Osteoblast (primary cell): ENCODE results near the gene COPG2. TPM values are rescaled to one million over a fixed set of nuclear protein-coding genes. Genes with fewer than 3 reads are reported as not detected.

ENCODE experiments used
- DNase-seq: peaks from one replicate; pipeline ENCODE4 v3.0.0; 2011; ENCODE audit warnings: low spot score, mixed read lengths; ENCODE audit not compliant: insufficient read length; ENCODE audit errors: missing footprints
- H2AFZ ChIP-seq: 2 replicates; pipeline ENCODE4 v1.6.0; 2011; ENCODE audit warnings: mild to moderate bottlenecking, low read length
- H3K27ac ChIP-seq: 2 replicates; pipeline ENCODE4 v1.5.1; 2011; ENCODE audit warnings: mild to moderate bottlenecking, low read depth, low read length, moderate library complexity
- H3K27me3 ChIP-seq: 2 replicates; pipeline ENCODE4 v1.6.0; 2012; ENCODE audit warnings: mild to moderate bottlenecking, control low read depth, inconsistent platforms, low read length, moderate library complexity; ENCODE audit not compliant: insufficient read depth
- H3K36me3 ChIP-seq: 2 replicates; pipeline ENCODE4 v1.5.1; 2011; ENCODE audit warnings: mild to moderate bottlenecking, low read length, control low read depth, moderate library complexity; ENCODE audit not compliant: insufficient read depth
- H3K4me1 ChIP-seq: 2 replicates; pipeline ENCODE4 v1.5.1; 2011; ENCODE audit warnings: mild to moderate bottlenecking, low read length, control low read depth, moderate library complexity; ENCODE audit not compliant: insufficient read depth
- H3K4me2 ChIP-seq: 2 replicates; pipeline ENCODE4 v1.6.0; 2011; ENCODE audit warnings: mild to moderate bottlenecking, low read length; ENCODE audit not compliant: insufficient read depth
- H3K4me3 ChIP-seq: fragments of 200-600 bp; sonication (generic); 3 replicates; pipeline ENCODE4 v1.5.1; 2012; ENCODE audit warnings: mild to moderate bottlenecking, low read length, inconsistent platforms; ENCODE audit not compliant: insufficient read depth
- H3K79me2 ChIP-seq: 2 replicates; pipeline ENCODE4 v1.6.0; 2012; ENCODE audit warnings: mild to moderate bottlenecking, low read length, control low read depth, inconsistent platforms; ENCODE audit not compliant: insufficient read depth
- H3K9me3 ChIP-seq: 2 replicates; pipeline ENCODE4 v1.5.1; 2011; ENCODE audit warnings: low read depth, low read length, control low read depth
- H4K20me1 ChIP-seq: 2 replicates; pipeline ENCODE4 v1.6.0; 2012; ENCODE audit warnings: mild to moderate bottlenecking, low read length, control low read depth; ENCODE audit not compliant: insufficient read depth
- total RNA-seq: library from RNA; depleted of rRNA; stranded (reverse); fragments of >200 nt; gene quantifications from 2 replicates; pipeline ENCODE4 v1.2.3, GENCODE V29; 2012
- TF ChIP-seq, protein P1 (sequence below): IDR thresholded peaks from 2 replicates; pipeline ENCODE4 v1.5.1; 2011; ENCODE audit warnings: mild to moderate bottlenecking, low read depth, low read length, moderate library complexity; ENCODE audit errors: extremely low read depth

COPG2 gene
- total RNA-seq, 1 donor, result 59.7 TPM

DNA sequence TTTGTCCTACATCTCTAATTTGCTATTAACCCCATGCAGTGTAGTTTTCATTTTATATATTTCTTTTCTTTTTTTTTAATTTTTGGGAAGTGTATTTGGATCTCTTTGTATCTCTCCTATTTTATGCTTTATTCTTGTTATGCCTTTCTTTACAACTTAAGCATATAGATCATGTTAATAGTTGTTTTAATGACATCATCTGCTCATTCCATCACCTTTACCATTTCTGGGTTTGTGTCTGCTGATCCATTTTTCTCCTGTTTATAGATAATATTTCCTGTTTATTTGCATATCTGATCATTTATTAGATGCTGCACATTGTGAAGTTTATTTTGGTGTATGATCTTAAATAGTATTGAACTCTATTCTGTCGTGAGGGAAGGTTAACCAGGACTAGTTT is 13.7 kb downstream of the COPG2 start:
- no peak overlapping the region for H3K27ac ChIP-seq

DNA sequence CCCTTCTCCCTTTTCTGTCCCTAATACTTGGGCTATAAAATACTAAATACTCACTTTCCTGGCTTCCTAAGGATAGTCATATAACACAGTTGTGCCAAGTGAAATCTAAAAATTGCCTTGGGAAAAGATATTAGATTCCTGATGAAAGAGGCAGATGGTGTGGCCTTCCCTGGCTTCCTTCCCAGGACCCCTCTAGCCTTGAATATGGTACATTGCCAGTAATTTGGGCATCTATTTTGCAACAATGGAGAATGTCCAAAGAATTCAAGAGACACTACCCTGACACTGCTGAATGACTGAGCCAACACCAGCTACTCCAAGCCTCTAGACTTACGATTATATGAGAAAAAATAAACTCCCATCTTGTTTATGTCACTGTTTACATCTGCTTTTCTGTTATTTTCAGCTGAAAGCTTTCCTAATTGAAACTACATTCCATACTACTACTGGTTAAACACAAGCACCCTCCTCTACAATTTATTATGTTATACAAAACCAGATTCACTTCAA is 17.9 kb downstream of the COPG2 start:
- TF ChIP-seq, protein P1, sequence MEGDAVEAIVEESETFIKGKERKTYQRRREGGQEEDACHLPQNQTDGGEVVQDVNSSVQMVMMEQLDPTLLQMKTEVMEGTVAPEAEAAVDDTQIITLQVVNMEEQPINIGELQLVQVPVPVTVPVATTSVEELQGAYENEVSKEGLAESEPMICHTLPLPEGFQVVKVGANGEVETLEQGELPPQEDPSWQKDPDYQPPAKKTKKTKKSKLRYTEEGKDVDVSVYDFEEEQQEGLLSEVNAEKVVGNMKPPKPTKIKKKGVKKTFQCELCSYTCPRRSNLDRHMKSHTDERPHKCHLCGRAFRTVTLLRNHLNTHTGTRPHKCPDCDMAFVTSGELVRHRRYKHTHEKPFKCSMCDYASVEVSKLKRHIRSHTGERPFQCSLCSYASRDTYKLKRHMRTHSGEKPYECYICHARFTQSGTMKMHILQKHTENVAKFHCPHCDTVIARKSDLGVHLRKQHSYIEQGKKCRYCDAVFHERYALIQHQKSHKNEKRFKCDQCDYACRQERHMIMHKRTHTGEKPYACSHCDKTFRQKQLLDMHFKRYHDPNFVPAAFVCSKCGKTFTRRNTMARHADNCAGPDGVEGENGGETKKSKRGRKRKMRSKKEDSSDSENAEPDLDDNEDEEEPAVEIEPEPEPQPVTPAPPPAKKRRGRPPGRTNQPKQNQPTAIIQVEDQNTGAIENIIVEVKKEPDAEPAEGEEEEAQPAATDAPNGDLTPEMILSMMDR, result no peak
- Histone ChIP-seq H3K4me3 (no peak overlapping the region), H3K27ac (no peak overlapping the region), H3K36me3 (no peaks in the 10 kb centered on the region), H3K9me3 (no peaks in the 10 kb centered on the region), H4K20me1 (no peaks in the 10 kb centered on the region), H2AFZ (no peak overlapping the region), H3K27me3 (no peaks in the 10 kb centered on the region), H3K4me2 (no peak overlapping the region), H3K4me1 (peaks cover 14% of the 10 kb centered on the region), H3K79me2 (no peaks in the 10 kb centered on the region)
- no peak for DNase-seq

More for the DNA sequence above, 13.7 kb downstream of the COPG2 start:
- Histone ChIP-seq H3K36me3 (no peaks in the 10 kb centered on the region), H2AFZ (no peak overlapping the region), H3K27me3 (no peaks in the 10 kb centered on the region), H3K79me2 (no peaks in the 10 kb centered on the region), H3K4me1 (peaks cover 1% of the 10 kb centered on the region), H4K20me1 (no peaks in the 10 kb centered on the region), H3K4me3 (no peak overlapping the region), H3K9me3 (no peaks in the 10 kb centered on the region), H3K4me2 (no peak overlapping the region)
- DNase-seq, result no peak
- TF ChIP-seq, protein P1, result no peak

DNA sequence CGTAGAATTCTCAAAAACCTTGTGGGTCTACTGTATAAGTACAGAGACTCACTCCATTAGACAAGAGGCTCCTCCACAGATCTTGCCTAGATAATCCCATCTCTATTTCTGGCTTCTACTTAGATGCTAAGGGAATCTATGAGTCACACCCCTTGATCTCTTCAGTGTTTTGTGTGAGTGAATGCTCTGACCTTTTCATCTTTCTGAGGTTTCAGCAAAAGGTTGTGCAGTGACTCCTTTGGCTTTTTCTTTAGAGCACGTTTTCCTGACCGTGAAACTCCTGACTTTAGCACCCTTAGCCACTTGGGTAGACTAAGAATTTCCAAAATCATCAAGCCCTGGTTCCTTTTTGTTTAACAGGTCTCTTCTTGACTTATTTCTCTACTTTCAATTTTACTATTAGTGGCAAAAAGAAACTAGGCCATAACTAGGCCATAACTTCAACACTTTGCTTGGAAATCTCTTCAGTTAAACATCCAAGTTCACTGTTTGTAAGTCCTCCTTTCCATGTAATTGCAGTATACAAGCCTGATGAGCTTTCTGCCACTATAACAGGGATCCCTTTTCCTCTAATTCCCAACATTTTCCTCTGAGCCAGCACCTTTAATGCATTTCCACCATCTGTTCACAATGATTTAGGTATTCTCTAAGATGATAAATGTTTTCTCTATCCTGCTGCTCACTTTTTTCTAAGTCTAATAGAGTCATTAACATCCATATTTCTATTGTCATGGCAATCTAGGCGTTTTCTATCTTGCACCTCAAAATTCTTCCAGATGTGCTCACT is 19.4 kb downstream of the COPG2 start:
- TF ChIP-seq, protein P1, result no peak

DNA sequence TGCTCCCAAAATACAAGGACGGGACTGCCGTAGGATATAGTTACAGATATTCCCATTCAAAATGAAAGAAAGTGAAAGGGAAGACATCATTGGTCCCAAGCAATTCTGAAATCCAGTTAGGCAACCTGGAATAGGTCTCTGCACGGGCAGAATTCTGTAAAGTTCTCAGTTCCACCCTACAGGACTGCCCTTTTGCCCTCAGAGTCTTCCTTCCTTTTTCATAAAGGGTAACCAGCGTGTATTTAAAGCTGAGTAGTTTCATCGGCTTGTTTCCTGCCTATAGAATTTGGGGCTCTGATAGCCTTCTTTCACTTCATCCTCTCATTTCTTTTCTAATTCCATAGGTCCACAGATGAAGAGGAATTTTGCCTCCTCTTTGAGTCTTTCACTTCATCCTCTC is 20.0 kb downstream of the COPG2 start:
- Histone ChIP-seq H3K79me2 (no peaks in the 10 kb centered on the region), H3K4me2 (no peak overlapping the region), H3K27ac (peak overlapping the region; percentile 10), H3K9me3 (no peaks in the 10 kb centered on the region), H3K4me3 (no peak overlapping the region), H4K20me1 (no peaks in the 10 kb centered on the region), H2AFZ (no peak overlapping the region), H3K27me3 (no peaks in the 10 kb centered on the region), H3K36me3 (peaks cover 7% of the 10 kb centered on the region), H3K4me1 (peaks cover 14% of the 10 kb centered on the region)
- TF ChIP-seq, protein P1, result no peak
- no peak for DNase-seq

More for the DNA sequence above, 19.4 kb downstream of the COPG2 start:
- no peak overlapping the region for H3K4me3 ChIP-seq
- peak; percentile 85 for DNase-seq
- no peaks in the 10 kb centered on the region for H3K79me2 ChIP-seq
- H3K27ac ChIP-seq, result peak overlapping the region; percentile 72
- no peaks in the 10 kb centered on the region for H3K9me3 ChIP-seq
- peaks cover 14% of the 10 kb centered on the region for H3K4me1 ChIP-seq
- H3K4me2 ChIP-seq, result no peak overlapping the region
- no peak overlapping the region for H2AFZ ChIP-seq
- H3K36me3 ChIP-seq, result peaks cover 5% of the 10 kb centered on the region
- no peaks in the 10 kb centered on the region for H3K27me3 ChIP-seq
- no peaks in the 10 kb centered on the region for H4K20me1 ChIP-seq
